HL-60 (cell line): ENCODE measurements around the gene GPX3.

ENCODE experiments used
- DNase-seq, 2 experiments: peaks; one replicate each; pipeline ENCODE4 v3.0.0-alpha.2; 2010 to 2020; ENCODE audit warnings: low read depth in 1 of 2, low spot score in 1 of 2
- H3K27ac ChIP-seq: fragments of 250-450 bp; sonication (Bioruptor Pico); replicated peaks from 2 replicates; pipeline ENCODE4 v1.5.1; 2020; ENCODE audit warnings: mild to moderate bottlenecking, moderate library complexity
- H3K27me3 ChIP-seq: fragments of 250-450 bp; sonication (Bioruptor Pico); 2 replicates; pipeline ENCODE4 v1.5.1; 2021; ENCODE audit warnings: mild to moderate bottlenecking, moderate library complexity; ENCODE audit not compliant: insufficient read depth, poor library complexity, severe bottlenecking
- H3K4me3 ChIP-seq: replicated peaks from 2 replicates; pipeline ENCODE4 v1.5.1; 2011; ENCODE audit warnings: mild to moderate bottlenecking, control low read depth, low read length; ENCODE audit not compliant: insufficient read depth
- GABPA ChIP-seq: IDR thresholded peaks from 2 replicates; pipeline ENCODE4 v1.6.1; 2012; ENCODE audit warnings: low read depth
- POLR2AphosphoS5 ChIP-seq: IDR thresholded peaks from 2 replicates; pipeline ENCODE4 v1.6.1; 2012; ENCODE audit warnings: low read depth
- SPI1 ChIP-seq: IDR thresholded peaks from 2 replicates; pipeline ENCODE4 v1.6.1; 2012; ENCODE audit warnings: low read depth, mild to moderate bottlenecking, borderline replicate concordance
- TF ChIP-seq, protein P1 (sequence below): IDR thresholded peaks from 2 replicates; pipeline ENCODE4 v1.6.1; 2012; ENCODE audit warnings: low read depth; ENCODE audit not compliant: insufficient replicate concordance
- TF ChIP-seq, protein P2 (sequence below): IDR thresholded peaks from one replicate; pipeline ENCODE4 v1.5.1; 2011; ENCODE audit warnings: low read length, control low read depth, inconsistent platforms; ENCODE audit not compliant: insufficient read depth

The GPX3 gene

DNA sequence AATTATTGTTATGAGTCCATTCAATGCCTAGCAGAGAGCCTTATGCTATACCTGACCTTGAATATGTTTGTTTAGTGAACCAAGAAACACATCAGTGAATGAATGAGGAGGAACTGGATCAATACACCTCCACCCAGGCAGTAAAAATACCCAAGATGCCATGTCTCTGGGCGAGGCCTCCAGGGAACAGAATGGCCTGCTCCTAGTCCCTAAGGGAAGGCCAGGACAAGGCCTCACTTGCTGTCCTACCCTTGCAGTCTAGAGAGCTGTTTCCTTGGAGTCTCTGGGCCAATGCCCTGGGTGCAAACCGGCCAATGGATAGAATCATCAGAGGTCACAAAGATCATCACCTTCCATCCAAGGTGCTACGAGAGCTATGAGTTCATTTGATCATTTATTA lies 34.3 kb downstream of the GPX3 start:
- Histone ChIP-seq H3K27ac (no peak overlapping the region), H3K27me3 (no peaks in the 10 kb centered on the region), H3K4me3 (no peak overlapping the region)
- no peak for DNase-seq
- TF ChIP-seq, protein P1, sequence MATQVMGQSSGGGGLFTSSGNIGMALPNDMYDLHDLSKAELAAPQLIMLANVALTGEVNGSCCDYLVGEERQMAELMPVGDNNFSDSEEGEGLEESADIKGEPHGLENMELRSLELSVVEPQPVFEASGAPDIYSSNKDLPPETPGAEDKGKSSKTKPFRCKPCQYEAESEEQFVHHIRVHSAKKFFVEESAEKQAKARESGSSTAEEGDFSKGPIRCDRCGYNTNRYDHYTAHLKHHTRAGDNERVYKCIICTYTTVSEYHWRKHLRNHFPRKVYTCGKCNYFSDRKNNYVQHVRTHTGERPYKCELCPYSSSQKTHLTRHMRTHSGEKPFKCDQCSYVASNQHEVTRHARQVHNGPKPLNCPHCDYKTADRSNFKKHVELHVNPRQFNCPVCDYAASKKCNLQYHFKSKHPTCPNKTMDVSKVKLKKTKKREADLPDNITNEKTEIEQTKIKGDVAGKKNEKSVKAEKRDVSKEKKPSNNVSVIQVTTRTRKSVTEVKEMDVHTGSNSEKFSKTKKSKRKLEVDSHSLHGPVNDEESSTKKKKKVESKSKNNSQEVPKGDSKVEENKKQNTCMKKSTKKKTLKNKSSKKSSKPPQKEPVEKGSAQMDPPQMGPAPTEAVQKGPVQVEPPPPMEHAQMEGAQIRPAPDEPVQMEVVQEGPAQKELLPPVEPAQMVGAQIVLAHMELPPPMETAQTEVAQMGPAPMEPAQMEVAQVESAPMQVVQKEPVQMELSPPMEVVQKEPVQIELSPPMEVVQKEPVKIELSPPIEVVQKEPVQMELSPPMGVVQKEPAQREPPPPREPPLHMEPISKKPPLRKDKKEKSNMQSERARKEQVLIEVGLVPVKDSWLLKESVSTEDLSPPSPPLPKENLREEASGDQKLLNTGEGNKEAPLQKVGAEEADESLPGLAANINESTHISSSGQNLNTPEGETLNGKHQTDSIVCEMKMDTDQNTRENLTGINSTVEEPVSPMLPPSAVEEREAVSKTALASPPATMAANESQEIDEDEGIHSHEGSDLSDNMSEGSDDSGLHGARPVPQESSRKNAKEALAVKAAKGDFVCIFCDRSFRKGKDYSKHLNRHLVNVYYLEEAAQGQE = no peak
- TF ChIP-seq GABPA (no peak), POLR2AphosphoS5 (no peak)

DNA sequence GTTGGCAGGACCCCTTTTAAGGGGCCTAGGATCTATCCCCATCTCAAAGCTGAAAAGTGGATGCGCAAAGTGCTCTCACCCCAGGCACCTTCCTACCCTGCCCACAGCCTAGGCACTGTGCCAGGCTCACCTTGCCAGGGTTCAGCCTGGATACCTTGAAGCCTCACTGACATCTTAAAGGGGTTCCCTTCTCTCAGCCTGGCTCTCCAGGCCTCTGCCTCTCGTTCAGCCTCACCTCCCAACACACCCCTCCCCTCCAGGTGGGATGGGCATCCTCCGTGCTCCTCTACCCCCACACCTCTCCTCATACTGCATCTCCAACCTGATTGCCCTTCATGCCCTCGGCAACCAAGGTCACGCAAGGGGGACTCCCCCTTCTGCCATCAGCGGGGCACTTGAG lies 34.9 kb downstream of the GPX3 start:
- Histone ChIP-seq H3K27ac (no peak overlapping the region), H3K4me3 (no peak overlapping the region), H3K27me3 (no peaks in the 10 kb centered on the region)
- DNase-seq = no peak
- TF ChIP-seq SPI1 = no peak
- TF ChIP-seq, protein P2, sequence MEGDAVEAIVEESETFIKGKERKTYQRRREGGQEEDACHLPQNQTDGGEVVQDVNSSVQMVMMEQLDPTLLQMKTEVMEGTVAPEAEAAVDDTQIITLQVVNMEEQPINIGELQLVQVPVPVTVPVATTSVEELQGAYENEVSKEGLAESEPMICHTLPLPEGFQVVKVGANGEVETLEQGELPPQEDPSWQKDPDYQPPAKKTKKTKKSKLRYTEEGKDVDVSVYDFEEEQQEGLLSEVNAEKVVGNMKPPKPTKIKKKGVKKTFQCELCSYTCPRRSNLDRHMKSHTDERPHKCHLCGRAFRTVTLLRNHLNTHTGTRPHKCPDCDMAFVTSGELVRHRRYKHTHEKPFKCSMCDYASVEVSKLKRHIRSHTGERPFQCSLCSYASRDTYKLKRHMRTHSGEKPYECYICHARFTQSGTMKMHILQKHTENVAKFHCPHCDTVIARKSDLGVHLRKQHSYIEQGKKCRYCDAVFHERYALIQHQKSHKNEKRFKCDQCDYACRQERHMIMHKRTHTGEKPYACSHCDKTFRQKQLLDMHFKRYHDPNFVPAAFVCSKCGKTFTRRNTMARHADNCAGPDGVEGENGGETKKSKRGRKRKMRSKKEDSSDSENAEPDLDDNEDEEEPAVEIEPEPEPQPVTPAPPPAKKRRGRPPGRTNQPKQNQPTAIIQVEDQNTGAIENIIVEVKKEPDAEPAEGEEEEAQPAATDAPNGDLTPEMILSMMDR = no peak
- TF ChIP-seq, protein P1 = no peak
- TF ChIP-seq GABPA = no peak
- no peak for TF ChIP-seq POLR2AphosphoS5

DNA sequence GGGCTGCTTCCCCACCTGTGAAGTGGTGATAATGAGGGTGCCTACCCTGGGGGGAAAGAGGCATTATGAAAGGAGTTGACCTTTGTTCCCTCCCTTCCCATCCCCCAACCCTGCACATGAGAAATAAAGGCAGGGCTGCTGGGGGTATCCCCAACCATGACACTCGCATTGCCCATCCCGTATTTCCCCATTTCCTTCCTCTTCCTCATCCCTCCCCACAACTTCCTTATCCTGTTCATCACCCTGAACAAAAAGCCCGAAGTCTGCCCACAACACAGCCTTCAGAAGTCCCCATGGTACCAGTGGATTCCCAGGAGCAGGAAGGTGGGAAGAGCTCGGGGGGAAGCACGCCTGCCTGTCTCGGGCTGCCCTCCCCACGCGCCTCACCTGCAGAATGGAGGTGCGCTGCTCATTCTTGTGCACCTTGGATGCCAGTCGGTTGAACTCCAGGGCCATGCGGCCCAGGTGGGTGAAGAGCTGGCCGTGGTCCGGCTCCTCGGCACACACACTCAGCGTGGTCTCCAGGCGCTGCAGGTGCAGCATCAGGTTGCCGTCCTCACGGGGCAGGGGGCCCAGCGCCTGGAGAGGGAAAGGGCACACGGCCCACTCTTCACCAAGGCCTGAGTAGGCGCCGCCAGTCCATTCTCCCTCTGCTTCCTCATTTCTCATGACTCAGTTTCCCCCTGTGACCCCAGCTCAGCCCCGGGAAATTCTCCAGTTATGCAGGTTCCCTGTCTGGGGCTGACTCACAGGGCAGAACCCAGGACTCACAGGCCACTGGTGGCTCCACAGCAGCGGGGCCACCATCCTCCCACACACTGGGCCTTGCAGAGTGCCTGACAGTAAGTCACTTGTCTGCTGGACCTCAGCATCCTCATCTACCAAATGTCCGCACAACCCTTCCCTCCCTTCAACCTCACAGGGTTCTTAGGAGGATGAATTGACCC lies 36.3 kb downstream of the GPX3 start:
- TF ChIP-seq, protein P1 = no peak
- TF ChIP-seq, protein P2 = no peak
- peak; percentile 41; the same call in 1 of the 2 replicates for TF ChIP-seq SPI1
- TF ChIP-seq GABPA = no peak
- TF ChIP-seq POLR2AphosphoS5 = 0 out of 2 replicates have a peak, but pooled peaks have one; percentile 14
- no peaks in the 10 kb centered on the region for H3K27me3 ChIP-seq
- peak; percentile 57 to 64 for DNase-seq
- H3K4me3 ChIP-seq = no peak overlapping the region
- peak overlapping the region; percentile 14; the same call in 1 of the 2 replicates for H3K27ac ChIP-seq
